Measurements from ENCODE around the gene NUP107.

NUP107 gene

DNA sequence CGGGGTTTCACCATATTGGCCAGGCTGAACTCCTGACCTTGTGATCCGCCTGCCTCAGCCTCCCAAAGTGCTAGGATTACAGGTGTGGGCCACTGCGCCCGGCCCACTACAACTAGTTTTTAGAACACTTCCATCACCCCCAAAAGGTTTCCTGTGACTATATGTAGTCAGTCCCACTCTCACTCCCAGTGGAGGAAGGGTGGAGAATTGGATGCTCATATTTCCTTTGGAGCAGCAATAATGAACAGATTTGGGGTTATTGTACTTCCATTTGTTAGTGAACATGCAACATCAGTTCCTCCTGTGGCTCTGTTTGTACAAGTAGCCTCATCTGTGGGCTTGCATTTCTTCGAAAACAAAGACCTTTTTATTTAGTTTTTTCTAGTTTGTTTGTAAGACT, 40.3 kb upstream of the NUP107 start:
- peaks cover 83% of the 10 kb centered on the region for H3K79me2 ChIP-seq (ENCODE audit: insufficient read depth, low read length)
- H3K4me2 ChIP-seq (ENCODE audit: low read depth, low read length, poor library complexity, severe bottlenecking), result no peak overlapping the region
- peaks cover 4% of the 10 kb centered on the region for H3F3A ChIP-seq (ENCODE audit: insufficient read depth)
- H3K27ac ChIP-seq (ENCODE audit: low read depth, low read length), result no peak overlapping the region
- H2AFZ ChIP-seq (ENCODE audit: low read depth, low read length, severe bottlenecking), result no peak overlapping the region
- no peaks in the 10 kb centered on the region for H3K27me3 ChIP-seq (ENCODE audit: low read length)
- peaks cover 14% of the 10 kb centered on the region for H4K20me1 ChIP-seq (ENCODE audit: low read depth, low read length)
- H3K9ac ChIP-seq (ENCODE audit: low read length), result no peak overlapping the region
- H3K36me3 ChIP-seq (ENCODE audit: low read length), result peaks cover 11% of the 10 kb centered on the region
- no peak overlapping the region for H3K4me3 ChIP-seq (ENCODE audit: insufficient read depth, low read length, poor library complexity, severe bottlenecking)
- no peaks in the 10 kb centered on the region for H3K9me3 ChIP-seq (ENCODE audit: insufficient read depth, low read length)
- TF ChIP-seq, protein P1, sequence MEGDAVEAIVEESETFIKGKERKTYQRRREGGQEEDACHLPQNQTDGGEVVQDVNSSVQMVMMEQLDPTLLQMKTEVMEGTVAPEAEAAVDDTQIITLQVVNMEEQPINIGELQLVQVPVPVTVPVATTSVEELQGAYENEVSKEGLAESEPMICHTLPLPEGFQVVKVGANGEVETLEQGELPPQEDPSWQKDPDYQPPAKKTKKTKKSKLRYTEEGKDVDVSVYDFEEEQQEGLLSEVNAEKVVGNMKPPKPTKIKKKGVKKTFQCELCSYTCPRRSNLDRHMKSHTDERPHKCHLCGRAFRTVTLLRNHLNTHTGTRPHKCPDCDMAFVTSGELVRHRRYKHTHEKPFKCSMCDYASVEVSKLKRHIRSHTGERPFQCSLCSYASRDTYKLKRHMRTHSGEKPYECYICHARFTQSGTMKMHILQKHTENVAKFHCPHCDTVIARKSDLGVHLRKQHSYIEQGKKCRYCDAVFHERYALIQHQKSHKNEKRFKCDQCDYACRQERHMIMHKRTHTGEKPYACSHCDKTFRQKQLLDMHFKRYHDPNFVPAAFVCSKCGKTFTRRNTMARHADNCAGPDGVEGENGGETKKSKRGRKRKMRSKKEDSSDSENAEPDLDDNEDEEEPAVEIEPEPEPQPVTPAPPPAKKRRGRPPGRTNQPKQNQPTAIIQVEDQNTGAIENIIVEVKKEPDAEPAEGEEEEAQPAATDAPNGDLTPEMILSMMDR (IDR thresholded peaks at IDR 0.05; ENCODE audit: insufficient read depth, low read length, poor library complexity, severe bottlenecking), result no peak
- TF ChIP-seq EZH2phosphoT487 (conservative IDR thresholded peaks at IDR 0.05; ENCODE audit: low read length), result no peak
- H3K9me2 ChIP-seq (replicated peaks; ENCODE audit: insufficient read depth, low read length), result no peaks in the 10 kb centered on the region

DNA sequence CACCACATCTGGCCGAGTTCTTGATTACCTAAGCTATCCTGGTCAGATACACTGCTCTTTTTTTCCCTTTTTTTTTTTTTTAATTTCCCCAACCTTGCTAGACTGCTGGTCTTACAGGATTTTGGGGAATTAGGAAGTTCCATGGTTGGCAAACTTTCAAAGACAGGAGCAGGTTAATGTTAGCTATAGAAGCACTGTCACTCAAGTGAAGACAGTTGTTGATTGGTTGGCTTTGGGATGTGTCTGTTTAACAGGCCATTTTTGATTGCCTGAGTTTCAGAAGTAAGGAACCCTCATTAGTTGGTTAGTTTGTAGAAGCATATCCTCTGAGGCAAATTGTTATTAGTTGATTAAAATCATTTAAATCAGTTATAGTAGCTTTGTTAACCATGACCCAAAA, 39.3 kb upstream of the NUP107 start:
- no peak overlapping the region for H3K4me2 ChIP-seq (ENCODE audit: low read depth, low read length, poor library complexity, severe bottlenecking)
- H3K9me2 ChIP-seq (replicated peaks; ENCODE audit: insufficient read depth, low read length), result no peaks in the 10 kb centered on the region
- H3K9ac ChIP-seq (ENCODE audit: low read length), result no peak overlapping the region
- no peaks in the 10 kb centered on the region; the same call in 1 of the 2 replicates for H3F3A ChIP-seq (ENCODE audit: insufficient read depth)
- no peaks in the 10 kb centered on the region for H3K27me3 ChIP-seq (ENCODE audit: low read length)
- peaks cover 17% of the 10 kb centered on the region for H3K36me3 ChIP-seq (ENCODE audit: low read length)
- H3K27ac ChIP-seq (ENCODE audit: low read depth, low read length), result no peak overlapping the region
- TF ChIP-seq EZH2phosphoT487 (conservative IDR thresholded peaks at IDR 0.05; ENCODE audit: low read length), result no peak
- TF ChIP-seq, protein P1 (IDR thresholded peaks at IDR 0.05; ENCODE audit: insufficient read depth, low read length, poor library complexity, severe bottlenecking), result no peak
- H4K20me1 ChIP-seq (ENCODE audit: low read depth, low read length), result peaks cover 14% of the 10 kb centered on the region
- no peak overlapping the region for H2AFZ ChIP-seq (ENCODE audit: low read depth, low read length, severe bottlenecking)
- H3K4me3 ChIP-seq (ENCODE audit: insufficient read depth, low read length, poor library complexity, severe bottlenecking), result no peak overlapping the region
- H3K79me2 ChIP-seq (ENCODE audit: insufficient read depth, low read length), result peaks cover 73% of the 10 kb centered on the region
- no peaks in the 10 kb centered on the region for H3K9me3 ChIP-seq (ENCODE audit: insufficient read depth, low read length)

DNA sequence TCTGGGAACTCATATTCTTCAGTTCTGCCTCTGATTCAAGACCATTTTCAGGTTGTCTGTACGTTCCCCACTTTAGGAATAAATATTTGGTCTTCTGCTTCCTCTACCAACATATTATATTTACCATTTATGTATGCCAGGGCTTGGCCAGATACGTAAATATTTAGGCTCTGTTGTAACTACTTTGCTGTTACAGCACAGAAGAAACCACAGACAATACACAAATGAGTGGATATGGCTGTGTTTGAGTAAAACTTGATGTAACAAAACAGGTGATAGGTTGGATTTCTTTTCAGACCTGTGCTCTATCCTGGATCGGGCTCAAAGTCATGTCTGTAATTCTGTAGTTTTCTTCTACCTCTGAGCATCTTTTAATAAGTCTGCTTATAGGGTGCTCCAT, 38.6 kb upstream of the NUP107 start:
- no peak overlapping the region for H3K4me3 ChIP-seq (ENCODE audit: insufficient read depth, low read length, poor library complexity, severe bottlenecking)
- no peak overlapping the region for H3K9ac ChIP-seq (ENCODE audit: low read length)
- H3K36me3 ChIP-seq (ENCODE audit: low read length), result peaks cover 18% of the 10 kb centered on the region
- no peaks in the 10 kb centered on the region for H3K9me3 ChIP-seq (ENCODE audit: insufficient read depth, low read length)
- peaks cover 14% of the 10 kb centered on the region for H4K20me1 ChIP-seq (ENCODE audit: low read depth, low read length)
- peaks cover 66% of the 10 kb centered on the region for H3K79me2 ChIP-seq (ENCODE audit: insufficient read depth, low read length)
- H2AFZ ChIP-seq (ENCODE audit: low read depth, low read length, severe bottlenecking), result no peak overlapping the region
- H3K27ac ChIP-seq (ENCODE audit: low read depth, low read length), result no peak overlapping the region
- no peaks in the 10 kb centered on the region for H3K27me3 ChIP-seq (ENCODE audit: low read length)
- H3K4me2 ChIP-seq (ENCODE audit: low read depth, low read length, poor library complexity, severe bottlenecking), result no peak overlapping the region
- H3F3A ChIP-seq (ENCODE audit: insufficient read depth), result no peaks in the 10 kb centered on the region; the same call in 1 of the 2 replicates
- TF ChIP-seq EZH2phosphoT487 (conservative IDR thresholded peaks at IDR 0.05; ENCODE audit: low read length), result no peak
- TF ChIP-seq, protein P1 (IDR thresholded peaks at IDR 0.05; ENCODE audit: insufficient read depth, low read length, poor library complexity, severe bottlenecking), result no peak
- no peaks in the 10 kb centered on the region for H3K9me2 ChIP-seq (replicated peaks; ENCODE audit: insufficient read depth, low read length)
